Smooth muscle cell (in vitro differentiated cells): ENCODE measurements around the gene TEX10. TPM values are rescaled to one million over a fixed set of nuclear protein-coding genes. Genes with fewer than 3 reads are reported as not detected.

ENCODE experiments used
- DNase-seq: peaks from one replicate; lab custom pipeline; 2025; ENCODE audit not compliant: unreplicated experiment; lab: John Stamatoyannopoulos, UW
- H2AFZ ChIP-seq: fragments of 200-600 bp; sonication (generic); 2 replicates; pipeline ENCODE4 v1.6.0; 2016; ENCODE audit warnings: antibody characterized with exemption, low read depth, mild to moderate bottlenecking
- H3F3A ChIP-seq: fragments of 200-600 bp; sonication (generic); 2 replicates; pipeline ENCODE4 v1.6.0; 2017; ENCODE audit warnings: antibody characterized with exemption, low read depth
- H3K27ac ChIP-seq: fragments of 200-600 bp; sonication (generic); 2 replicates; pipeline ENCODE4 v1.5.1; 2016; ENCODE audit warnings: low read depth, mild to moderate bottlenecking
- H3K27me3 ChIP-seq: fragments of 200-600 bp; sonication (generic); 2 replicates; pipeline ENCODE4 v1.6.1; 2016; ENCODE audit warnings: low read depth, mild to moderate bottlenecking
- H3K36me3 ChIP-seq: fragments of 200-600 bp; sonication (generic); 2 replicates; pipeline ENCODE4 v1.5.1; 2016; ENCODE audit warnings: low read depth
- H3K4me1 ChIP-seq: fragments of 200-600 bp; sonication (generic); 2 replicates; pipeline ENCODE4 v1.5.1; 2016; ENCODE audit warnings: low read depth
- H3K4me2 ChIP-seq: fragments of 200-600 bp; sonication (generic); 2 replicates; pipeline ENCODE4 v1.6.0; 2016; ENCODE audit warnings: mild to moderate bottlenecking
- H3K4me3 ChIP-seq: fragments of 200-600 bp; sonication (generic); 2 replicates; pipeline ENCODE4 v1.5.1; 2016; ENCODE audit warnings: mild to moderate bottlenecking
- H3K79me2 ChIP-seq: fragments of 200-600 bp; sonication (generic); 2 replicates; pipeline ENCODE4 v1.6.0; 2016; ENCODE audit warnings: low read depth, mild to moderate bottlenecking
- H3K9ac ChIP-seq: fragments of 200-600 bp; sonication (generic); 2 replicates; pipeline ENCODE4 v1.6.0; 2016; ENCODE audit warnings: low read depth
- H3K9me3 ChIP-seq: fragments of 200-600 bp; sonication (generic); replicated peaks from 2 replicates; pipeline ENCODE4 v1.5.1; 2016; ENCODE audit warnings: low read depth
- H4K20me1 ChIP-seq: fragments of 200-600 bp; sonication (generic); 2 replicates; pipeline ENCODE4 v1.6.0; 2016; ENCODE audit warnings: low read depth
- WGBS: methylation state at CpG from one replicate; pipeline ENCODE4 v1.1.7; 2016; ENCODE audit warnings: low lambda C conversion rate; 5-methylcytosine and 5-hydroxymethylcytosine counted together
- polyA plus RNA-seq: library from polyadenylated mRNA; unstranded; fragments of >200 nt; fragmentation: Nextera tagmentation; extraction: Ambion mirVana; gene quantifications from 2 replicates; pipeline ENCODE4 v1.2.1, GENCODE V29; 2016
- total RNA-seq: library from RNA; depleted of rRNA; stranded (reverse); fragments of >200 nt; gene quantifications from 2 replicates; pipeline ENCODE4 v1.2.3, GENCODE V29; 2014
- TF ChIP-seq, protein P1 (sequence below): fragments of 200-600 bp; sonication (generic); IDR thresholded peaks from 2 replicates; pipeline ENCODE4 v1.5.1; 2017; ENCODE audit warnings: borderline replicate concordance, mild to moderate bottlenecking, antibody characterized with exemption; ENCODE audit not compliant: insufficient read depth, poor library complexity, severe bottlenecking

TEX10 gene
- total RNA-seq (29.2 and 30.5 TPM in 2 replicates), polyA plus RNA-seq (13.5 and 16.3 TPM in 2 replicates)

DNA sequence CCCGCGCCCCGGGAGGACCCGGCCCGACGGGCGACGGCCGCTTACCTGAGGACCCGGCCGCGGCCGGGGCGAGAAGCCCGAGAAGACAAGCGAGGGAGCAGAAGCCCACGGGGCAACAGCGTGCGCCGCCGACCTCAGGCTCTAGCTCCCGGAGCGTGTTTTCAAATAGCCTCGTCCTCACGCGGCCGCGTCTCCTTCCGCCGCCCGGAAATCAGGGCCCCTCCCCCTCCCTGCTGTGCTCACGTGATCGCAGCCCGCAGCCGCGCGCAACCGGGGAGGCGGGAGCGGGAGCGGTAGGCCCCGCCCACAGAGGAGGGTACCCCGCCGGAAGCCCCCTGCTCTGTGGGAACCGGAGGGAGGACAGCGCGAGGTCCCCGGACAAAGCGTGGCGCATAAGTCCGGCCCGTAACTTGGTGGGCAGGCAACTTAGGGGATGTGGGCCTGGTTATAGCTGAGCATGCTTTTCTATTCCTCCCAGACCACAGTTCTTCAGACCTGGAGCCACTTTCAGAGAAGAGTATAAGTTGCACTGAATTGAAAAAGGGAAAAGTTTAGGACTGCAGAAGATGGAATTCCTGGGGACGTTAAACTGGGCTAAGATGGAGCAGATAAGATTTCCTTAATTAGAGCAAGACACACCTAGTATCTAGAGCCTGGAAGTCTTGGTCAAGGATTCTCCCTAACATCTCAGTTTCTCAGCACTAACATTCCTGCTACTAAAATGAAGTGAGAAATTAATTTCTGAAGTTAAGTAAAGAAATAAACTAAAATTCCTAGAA, at the start of gene TEX10:
Gene TEX10 (minus strand): TSS at position 216 of the 779 bp plus-strand sequence. CDS start 3,579 bp downstream, outside the sequence.
- Histone ChIP-seq H3K79me2 (peaks cover 46% of the 10 kb centered on the region), H2AFZ (peak within 1 kb of the TSS; percentile 89), H3F3A (no peaks in the 10 kb centered on the region), H3K4me2 (peak within 1 kb of the TSS; percentile 90), H3K9me3 (no peaks in the 10 kb centered on the region), H3K27me3 (no peaks in the 10 kb centered on the region), H3K36me3 (no peaks in the 10 kb centered on the region), H3K9ac (peak within 1 kb of the TSS; percentile 86), H4K20me1 (peaks cover 22% of the 10 kb centered on the region), H3K4me3 (peak within 1 kb of the TSS; percentile 73), H3K27ac (peak within 1 kb of the TSS; percentile 74), H3K4me1 (peaks cover 27% of the 10 kb centered on the region)
- WGBS, result under 1% methylated on average over 48 of the region's 53 CpGs
- TF ChIP-seq, protein P1, sequence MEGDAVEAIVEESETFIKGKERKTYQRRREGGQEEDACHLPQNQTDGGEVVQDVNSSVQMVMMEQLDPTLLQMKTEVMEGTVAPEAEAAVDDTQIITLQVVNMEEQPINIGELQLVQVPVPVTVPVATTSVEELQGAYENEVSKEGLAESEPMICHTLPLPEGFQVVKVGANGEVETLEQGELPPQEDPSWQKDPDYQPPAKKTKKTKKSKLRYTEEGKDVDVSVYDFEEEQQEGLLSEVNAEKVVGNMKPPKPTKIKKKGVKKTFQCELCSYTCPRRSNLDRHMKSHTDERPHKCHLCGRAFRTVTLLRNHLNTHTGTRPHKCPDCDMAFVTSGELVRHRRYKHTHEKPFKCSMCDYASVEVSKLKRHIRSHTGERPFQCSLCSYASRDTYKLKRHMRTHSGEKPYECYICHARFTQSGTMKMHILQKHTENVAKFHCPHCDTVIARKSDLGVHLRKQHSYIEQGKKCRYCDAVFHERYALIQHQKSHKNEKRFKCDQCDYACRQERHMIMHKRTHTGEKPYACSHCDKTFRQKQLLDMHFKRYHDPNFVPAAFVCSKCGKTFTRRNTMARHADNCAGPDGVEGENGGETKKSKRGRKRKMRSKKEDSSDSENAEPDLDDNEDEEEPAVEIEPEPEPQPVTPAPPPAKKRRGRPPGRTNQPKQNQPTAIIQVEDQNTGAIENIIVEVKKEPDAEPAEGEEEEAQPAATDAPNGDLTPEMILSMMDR, result no peak
- peak; percentile 70 for DNase-seq

DNA sequence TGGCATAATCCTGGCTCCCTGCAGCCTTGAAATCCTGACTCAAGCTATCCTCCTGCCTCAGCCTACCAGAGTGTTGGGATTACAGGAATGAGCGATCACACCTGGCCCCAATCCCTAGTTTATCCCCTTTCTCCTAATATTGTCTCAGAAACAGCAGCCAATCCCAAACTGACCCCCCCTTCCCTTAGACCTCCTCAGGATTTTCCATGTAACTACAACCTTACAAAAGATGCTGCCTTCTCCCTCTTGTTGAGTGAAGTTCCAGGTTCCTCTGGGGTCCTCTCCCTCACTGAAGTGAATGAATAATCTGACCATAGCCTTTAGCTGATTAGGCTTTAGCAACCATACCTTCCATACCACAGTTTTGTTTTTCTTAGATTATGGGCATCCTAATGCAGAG, 48.3 kb upstream of the TEX10 start:
- Histone ChIP-seq H3K4me2 (no peak overlapping the region), H3K9ac (no peak overlapping the region), H3K79me2 (no peaks in the 10 kb centered on the region), H3K9me3 (no peaks in the 10 kb centered on the region), H4K20me1 (no peaks in the 10 kb centered on the region), H3F3A (no peaks in the 10 kb centered on the region), H3K36me3 (no peaks in the 10 kb centered on the region), H3K4me3 (no peak overlapping the region), H3K4me1 (no peaks in the 10 kb centered on the region), H3K27ac (no peak overlapping the region), H3K27me3 (no peaks in the 10 kb centered on the region), H2AFZ (no peak overlapping the region)
- TF ChIP-seq, protein P1, result no peak
- 91% methylated on average over 1 of the region's 1 CpG for WGBS
- DNase-seq, result no peak

DNA sequence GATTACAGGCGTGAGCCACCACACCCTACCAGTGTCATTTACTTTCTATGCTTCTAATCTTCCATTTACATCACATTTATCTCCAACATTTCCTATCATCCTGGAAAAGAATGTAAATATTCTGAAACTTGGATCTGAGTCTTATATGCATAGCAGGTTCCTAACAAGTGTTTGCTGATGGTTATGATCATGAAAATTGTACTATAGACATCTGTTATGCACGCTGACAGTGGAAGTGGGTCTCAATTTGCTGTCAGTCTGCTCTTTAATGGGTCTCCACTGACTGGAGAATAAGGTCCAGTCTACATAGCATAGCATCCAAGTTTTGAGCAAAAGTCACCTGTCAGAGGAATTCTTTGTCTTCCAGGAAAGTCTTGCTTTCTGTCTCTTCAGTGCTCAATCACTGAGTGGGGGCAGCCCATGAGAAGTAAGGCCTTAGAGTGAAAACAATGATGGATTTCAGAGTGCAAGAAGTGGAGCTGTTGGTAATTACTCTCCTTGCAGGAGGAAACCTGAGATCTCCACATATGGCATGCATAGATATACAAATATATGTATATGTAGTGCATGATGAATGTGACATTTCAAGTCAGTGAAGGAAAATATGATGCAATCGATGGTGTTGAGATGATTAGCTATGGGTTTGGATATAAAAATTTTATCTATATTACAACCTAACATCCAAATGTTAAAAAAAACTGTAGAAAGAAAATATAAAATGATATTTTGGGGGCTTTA, 45.0 kb upstream of the TEX10 start:
- Histone ChIP-seq H3K9me3 (no peaks in the 10 kb centered on the region), H3K4me2 (no peak overlapping the region), H3K4me3 (no peak overlapping the region), H3K36me3 (no peaks in the 10 kb centered on the region), H3K27me3 (no peaks in the 10 kb centered on the region), H3K9ac (no peak overlapping the region), H3F3A (no peaks in the 10 kb centered on the region), H3K79me2 (no peaks in the 10 kb centered on the region), H3K27ac (no peak overlapping the region), H4K20me1 (no peaks in the 10 kb centered on the region), H3K4me1 (no peaks in the 10 kb centered on the region), H2AFZ (no peak overlapping the region)
- DNase-seq, result no peak
- 87% methylated on average over 3 of the region's 3 CpGs for WGBS
- TF ChIP-seq, protein P1, result no peak
